Measurements from ENCODE around the gene PABPN1. TPM values are rescaled to one million over a fixed set of nuclear protein-coding genes. Genes with fewer than 3 reads are reported as not detected.
"Not testable (repeated sequence)": the region's sequence is repeated elsewhere in the genome, so short reads cannot be mapped to it uniquely, and the experiment has no call there.

Gene PABPN1
- total and polyA plus RNA-seq, 2 donors: 96.4 to 164 TPM

GRCh38 chr14:23322568-23323517, 1.6 kb downstream of the PABPN1 start:
- peaks cover 0 to 5% of the 10 kb centered on the region in 2 donors for H3K9me3 ChIP-seq (ENCODE audit: control insufficient read depth in 2 of 2, insufficient read depth in 1 of 2, low read length in 1 of 2)
- DNase-seq (ENCODE audit: low read depth in 6 of 9, low spot score in 9 of 9): no peak
- peaks cover 29 to 31% of the 10 kb centered on the region in 2 donors for H3K36me3 ChIP-seq (ENCODE audit: control insufficient read depth in 2 of 2, insufficient read depth in 2 of 2, low read length in 1 of 2)
- peak overlapping the region; percentile 85 to 96 for H3K4me3 ChIP-seq (ENCODE audit: low read length in 2 of 2)
- peaks cover 10 to 17% of the 10 kb centered on the region in 2 donors for H3K4me1 ChIP-seq (ENCODE audit: control insufficient read depth in 2 of 2, insufficient read depth in 2 of 2, low read length in 2 of 2)
- H3K27ac ChIP-seq (ENCODE audit: low read depth in 1 of 2, low read length in 1 of 2): peak overlapping the region in 1 of 2 donors; percentile 59
- no peaks in the 10 kb centered on the region for H3K27me3 ChIP-seq (ENCODE audit: control insufficient read depth in 2 of 2, insufficient read depth in 1 of 2, low read length in 1 of 2)
- WGBS: 72% methylated on average over 10 of the region's 10 CpGs

GRCh38 chr14:23323838-23324454, 2.7 kb downstream of the PABPN1 start:
- Histone ChIP-seq H3K9me3 (ENCODE audit: control insufficient read depth in 2 of 2, insufficient read depth in 1 of 2, low read length in 1 of 2) (peaks cover 0 to 5% of the 10 kb centered on the region in 2 donors), H3K4me3 (ENCODE audit: low read length in 2 of 2) (no peak overlapping the region), H3K4me1 (ENCODE audit: control insufficient read depth in 2 of 2, insufficient read depth in 2 of 2, low read length in 2 of 2) (peaks cover 10 to 17% of the 10 kb centered on the region in 2 donors), H3K27me3 (ENCODE audit: control insufficient read depth in 2 of 2, insufficient read depth in 1 of 2, low read length in 1 of 2) (no peaks in the 10 kb centered on the region), H3K36me3 (ENCODE audit: control insufficient read depth in 2 of 2, insufficient read depth in 2 of 2, low read length in 1 of 2) (peaks cover 29 to 31% of the 10 kb centered on the region in 2 donors), H3K27ac (ENCODE audit: low read depth in 1 of 2, low read length in 1 of 2) (no peak overlapping the region)
- DNase-seq (ENCODE audit: low read depth in 6 of 9, low spot score in 9 of 9): no peak
- 96% methylated on average over 18 of the region's 18 CpGs for WGBS

DNA sequence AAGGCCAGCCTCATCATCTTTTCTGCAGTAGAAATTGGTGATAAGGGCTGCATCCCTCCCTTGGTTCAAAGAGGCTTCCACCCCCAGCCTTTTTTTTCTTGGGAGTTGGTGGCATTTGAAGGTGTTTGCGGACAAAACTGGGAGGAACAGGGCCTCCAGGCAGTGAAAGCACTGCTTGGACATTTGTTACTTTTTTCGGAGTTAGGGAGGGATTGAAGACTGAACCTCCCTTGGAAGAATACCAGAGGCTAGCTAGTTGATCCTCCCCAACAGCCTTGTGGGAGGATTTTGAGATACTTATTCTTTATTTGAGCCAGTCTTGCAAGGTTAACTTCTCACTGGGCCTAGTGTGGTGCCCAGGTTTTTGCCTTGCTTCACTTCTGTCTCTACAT, 3.2 kb downstream of the PABPN1 start:
- Histone ChIP-seq H3K9me3 (ENCODE audit: control insufficient read depth in 2 of 2, insufficient read depth in 1 of 2, low read length in 1 of 2) (peaks cover 0 to 5% of the 10 kb centered on the region in 2 donors), H3K27me3 (ENCODE audit: control insufficient read depth in 2 of 2, insufficient read depth in 1 of 2, low read length in 1 of 2) (no peaks in the 10 kb centered on the region), H3K27ac (ENCODE audit: low read depth in 1 of 2, low read length in 1 of 2) (no peak overlapping the region), H3K36me3 (ENCODE audit: control insufficient read depth in 2 of 2, insufficient read depth in 2 of 2, low read length in 1 of 2) (peaks cover 29 to 31% of the 10 kb centered on the region in 2 donors), H3K4me3 (ENCODE audit: low read length in 2 of 2) (no peak overlapping the region), H3K4me1 (ENCODE audit: control insufficient read depth in 2 of 2, insufficient read depth in 2 of 2, low read length in 2 of 2) (peaks cover 10 to 17% of the 10 kb centered on the region in 2 donors)
- no peak for DNase-seq (ENCODE audit: low read depth in 6 of 9, low spot score in 9 of 9)
- WGBS: 99% methylated on average over 2 of the region's 2 CpGs

DNA sequence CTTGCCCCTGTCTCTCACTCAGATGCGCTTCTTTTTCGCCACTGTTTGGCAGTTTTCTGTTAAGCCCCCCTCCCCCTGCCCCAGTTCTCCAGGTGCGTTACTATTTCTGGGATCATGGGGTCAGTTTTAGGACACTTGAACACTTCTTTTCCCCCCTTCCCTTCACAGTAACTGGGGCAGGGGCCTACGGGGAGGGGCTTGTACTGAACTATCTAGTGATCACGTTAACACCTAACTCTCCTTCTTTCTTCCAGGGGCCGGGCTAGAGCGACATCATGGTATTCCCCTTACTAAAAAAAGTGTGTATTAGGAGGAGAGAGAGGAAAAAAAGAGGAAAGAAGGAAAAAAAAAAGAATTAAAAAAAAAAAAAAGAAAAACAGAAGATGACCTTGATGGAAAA, 3.7 kb downstream of the PABPN1 start:
- Histone ChIP-seq H3K4me1 (ENCODE audit: control insufficient read depth in 2 of 2, insufficient read depth in 2 of 2, low read length in 2 of 2) (peaks cover 7 to 16% of the 10 kb centered on the region in 2 donors), H3K27me3 (ENCODE audit: control insufficient read depth in 2 of 2, insufficient read depth in 1 of 2, low read length in 1 of 2) (no peaks in the 10 kb centered on the region), H3K27ac (ENCODE audit: low read depth in 1 of 2, low read length in 1 of 2) (no peak overlapping the region), H3K36me3 (ENCODE audit: control insufficient read depth in 2 of 2, insufficient read depth in 2 of 2, low read length in 1 of 2) (peaks cover 29 to 31% of the 10 kb centered on the region in 2 donors), H3K4me3 (ENCODE audit: low read length in 2 of 2) (no peak overlapping the region), H3K9me3 (ENCODE audit: control insufficient read depth in 2 of 2, insufficient read depth in 1 of 2, low read length in 1 of 2) (peaks cover 0 to 5% of the 10 kb centered on the region in 2 donors)
- no peak for DNase-seq (ENCODE audit: low read depth in 6 of 9, low spot score in 9 of 9)
- 96% methylated on average over 7 of the region's 7 CpGs for WGBS

GRCh38 chr14:23325746-23326145, 4.5 kb downstream of the PABPN1 start:
- WGBS: 99% methylated on average over 5 of the region's 5 CpGs

GRCh38 chr14:23326491-23327332, 5.5 kb downstream of the PABPN1 start:
- 96% methylated on average over 13 of the region's 13 CpGs for WGBS
- no peak overlapping the region for H3K4me3 ChIP-seq (ENCODE audit: low read length in 2 of 2)

More at GRCh38 chr14:23325746-23326145, 4.5 kb downstream of the PABPN1 start:
- not testable (repeated sequence) for H3K9me3 ChIP-seq (ENCODE audit: control insufficient read depth in 2 of 2, insufficient read depth in 1 of 2, low read length in 1 of 2); H3K4me1 ChIP-seq (ENCODE audit: control insufficient read depth in 2 of 2, insufficient read depth in 2 of 2, low read length in 2 of 2); DNase-seq (ENCODE audit: low read depth in 6 of 9, low spot score in 9 of 9); H3K4me3 ChIP-seq (ENCODE audit: low read length in 2 of 2); H3K27me3 ChIP-seq (ENCODE audit: control insufficient read depth in 2 of 2, insufficient read depth in 1 of 2, low read length in 1 of 2); H3K27ac ChIP-seq (ENCODE audit: low read depth in 1 of 2, low read length in 1 of 2)
- peaks cover 29 to 31% of the 10 kb centered on the region in 2 donors for H3K36me3 ChIP-seq (ENCODE audit: control insufficient read depth in 2 of 2, insufficient read depth in 2 of 2, low read length in 1 of 2)

GRCh38 chr14:23327947-23328744, 6.9 kb downstream of the PABPN1 start:
- H3K27me3 ChIP-seq (ENCODE audit: control insufficient read depth in 2 of 2, insufficient read depth in 1 of 2, low read length in 1 of 2): peaks cover 0 to 2% of the 10 kb centered on the region in 2 donors
- peaks cover 25 to 26% of the 10 kb centered on the region in 2 donors for H3K36me3 ChIP-seq (ENCODE audit: control insufficient read depth in 2 of 2, insufficient read depth in 2 of 2, low read length in 1 of 2)
- H3K4me3 ChIP-seq (ENCODE audit: low read length in 2 of 2): no peak overlapping the region
- DNase-seq (ENCODE audit: low read depth in 6 of 9, low spot score in 9 of 9): peak in 7 of 9 donors; percentile 50 to 79 (median 65)
- no peak overlapping the region for H3K27ac ChIP-seq (ENCODE audit: low read depth in 1 of 2, low read length in 1 of 2)
- peaks cover under 1 to 1% of the 10 kb centered on the region in 2 donors for H3K4me1 ChIP-seq (ENCODE audit: control insufficient read depth in 2 of 2, insufficient read depth in 2 of 2, low read length in 2 of 2)
- H3K9me3 ChIP-seq (ENCODE audit: control insufficient read depth in 2 of 2, insufficient read depth in 1 of 2, low read length in 1 of 2): no peaks in the 10 kb centered on the region
- WGBS: 53% methylated on average over 4 of the region's 4 CpGs

More at GRCh38 chr14:23326491-23327332, 5.5 kb downstream of the PABPN1 start:
- Histone ChIP-seq H3K27ac (ENCODE audit: low read depth in 1 of 2, low read length in 1 of 2) (no peak overlapping the region), H3K36me3 (ENCODE audit: control insufficient read depth in 2 of 2, insufficient read depth in 2 of 2, low read length in 1 of 2) (peaks cover 29 to 31% of the 10 kb centered on the region in 2 donors), H3K27me3 (ENCODE audit: control insufficient read depth in 2 of 2, insufficient read depth in 1 of 2, low read length in 1 of 2) (peaks cover 0 to 2% of the 10 kb centered on the region in 2 donors), H3K4me1 (ENCODE audit: control insufficient read depth in 2 of 2, insufficient read depth in 2 of 2, low read length in 2 of 2) (peaks cover 7 to 8% of the 10 kb centered on the region in 2 donors), H3K9me3 (ENCODE audit: control insufficient read depth in 2 of 2, insufficient read depth in 1 of 2, low read length in 1 of 2) (no peaks in the 10 kb centered on the region)
- DNase-seq (ENCODE audit: low read depth in 6 of 9, low spot score in 9 of 9): no peak

- no peaks in the 10 kb centered on the region for H3K4me1 ChIP-seq (ENCODE audit: control insufficient read depth in 2 of 2, insufficient read depth in 2 of 2, low read length in 2 of 2)
- no peak overlapping the region for H3K27ac ChIP-seq (ENCODE audit: low read depth in 1 of 2, low read length in 1 of 2)
- H3K27me3 ChIP-seq (ENCODE audit: control insufficient read depth in 2 of 2, insufficient read depth in 1 of 2, low read length in 1 of 2): peaks cover 0 to under 1% of the 10 kb centered on the region in 2 donors
- no peaks in the 10 kb centered on the region for H3K9me3 ChIP-seq (ENCODE audit: control insufficient read depth in 2 of 2, insufficient read depth in 1 of 2, low read length in 1 of 2)
- WGBS: 96% methylated on average over 5 of the region's 5 CpGs
- no peaks in the 10 kb centered on the region for H3K36me3 ChIP-seq (ENCODE audit: control insufficient read depth in 2 of 2, insufficient read depth in 2 of 2, low read length in 1 of 2)
- no peak for DNase-seq (ENCODE audit: low read depth in 6 of 9, low spot score in 9 of 9)
- H3K4me3 ChIP-seq (ENCODE audit: low read length in 2 of 2): no peak overlapping the region
Observed at GRCh38 chr14:23335623-23336022, 14.4 kb downstream of the PABPN1 start.
